ENCODE results near the gene SPG11. TPM values are rescaled to one million over a fixed set of nuclear protein-coding genes. Genes with fewer than 3 reads are reported as not detected.
"Not testable (repeated sequence)": the region's sequence is repeated elsewhere in the genome, so short reads cannot be mapped to it uniquely, and the experiment has no call there.

The SPG11 gene
- total RNA-seq, 1 donor from 2014 or later, result 59.2 TPM

DNA sequence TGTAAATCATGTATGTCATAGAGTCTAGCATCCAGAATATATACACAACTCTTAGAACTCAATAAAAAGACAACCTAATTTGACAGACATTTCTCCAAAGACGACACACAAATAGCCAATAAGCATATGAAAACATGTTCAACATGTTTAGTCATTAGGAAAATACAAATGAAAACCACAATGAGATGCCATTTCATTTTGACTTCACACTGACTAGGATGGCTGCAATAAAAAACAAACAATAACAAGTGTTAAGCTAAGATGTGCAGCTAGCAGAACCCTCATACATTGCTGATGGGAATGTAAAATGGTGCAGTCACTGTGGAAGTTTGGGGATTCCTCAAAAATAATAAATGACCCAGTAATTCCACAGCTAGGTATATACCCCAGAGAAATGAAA lies 16.4 kb downstream of the SPG11 start:
- TF ChIP-seq, protein P1, sequence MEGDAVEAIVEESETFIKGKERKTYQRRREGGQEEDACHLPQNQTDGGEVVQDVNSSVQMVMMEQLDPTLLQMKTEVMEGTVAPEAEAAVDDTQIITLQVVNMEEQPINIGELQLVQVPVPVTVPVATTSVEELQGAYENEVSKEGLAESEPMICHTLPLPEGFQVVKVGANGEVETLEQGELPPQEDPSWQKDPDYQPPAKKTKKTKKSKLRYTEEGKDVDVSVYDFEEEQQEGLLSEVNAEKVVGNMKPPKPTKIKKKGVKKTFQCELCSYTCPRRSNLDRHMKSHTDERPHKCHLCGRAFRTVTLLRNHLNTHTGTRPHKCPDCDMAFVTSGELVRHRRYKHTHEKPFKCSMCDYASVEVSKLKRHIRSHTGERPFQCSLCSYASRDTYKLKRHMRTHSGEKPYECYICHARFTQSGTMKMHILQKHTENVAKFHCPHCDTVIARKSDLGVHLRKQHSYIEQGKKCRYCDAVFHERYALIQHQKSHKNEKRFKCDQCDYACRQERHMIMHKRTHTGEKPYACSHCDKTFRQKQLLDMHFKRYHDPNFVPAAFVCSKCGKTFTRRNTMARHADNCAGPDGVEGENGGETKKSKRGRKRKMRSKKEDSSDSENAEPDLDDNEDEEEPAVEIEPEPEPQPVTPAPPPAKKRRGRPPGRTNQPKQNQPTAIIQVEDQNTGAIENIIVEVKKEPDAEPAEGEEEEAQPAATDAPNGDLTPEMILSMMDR (IDR thresholded peaks at IDR 0.05; ENCODE audit: partially characterized antibody, unreplicated experiment), result no peak
- no peak overlapping the region for H3K4me3 Mint-ChIP-seq (ENCODE audit: unreplicated experiment)
- H3K4me1 Mint-ChIP-seq (ENCODE audit: low read depth, unreplicated experiment), result no peaks in the 10 kb centered on the region
- no peaks in the 10 kb centered on the region for H3K27me3 Mint-ChIP-seq (ENCODE audit: unreplicated experiment)
- no peak overlapping the region for H3K27ac Mint-ChIP-seq (ENCODE audit: unreplicated experiment)
- H3K36me3 Mint-ChIP-seq (ENCODE audit: unreplicated experiment), result peaks cover 18% of the 10 kb centered on the region
- peaks cover 2% of the 10 kb centered on the region for H3K9me3 Mint-ChIP-seq (ENCODE audit: unreplicated experiment)
- no peak for DNase-seq

DNA sequence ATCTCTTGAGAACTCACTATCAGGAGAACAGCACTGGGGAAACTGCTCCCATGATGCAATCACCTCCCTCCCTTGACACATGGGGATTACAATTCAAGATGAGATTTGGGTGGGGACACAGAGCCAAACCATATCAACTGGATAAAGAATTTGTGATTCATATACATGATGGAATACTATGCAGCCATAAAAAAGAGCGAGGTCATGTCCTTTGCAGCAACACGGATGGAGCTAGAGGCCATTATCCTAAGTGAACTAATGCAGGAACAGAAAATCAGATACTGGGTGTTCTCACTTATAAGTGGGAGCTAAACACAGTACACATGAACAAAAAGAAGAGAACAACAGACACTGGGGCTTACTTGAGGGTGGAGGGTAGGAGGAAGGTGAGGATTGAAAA lies 17.0 kb downstream of the SPG11 start:
- no peak for DNase-seq
- H3K27me3 Mint-ChIP-seq (ENCODE audit: unreplicated experiment), result no peaks in the 10 kb centered on the region
- H3K4me1 Mint-ChIP-seq (ENCODE audit: low read depth, unreplicated experiment), result no peaks in the 10 kb centered on the region
- no peak overlapping the region for H3K4me3 Mint-ChIP-seq (ENCODE audit: unreplicated experiment)
- no peak overlapping the region for H3K27ac Mint-ChIP-seq (ENCODE audit: unreplicated experiment)
- H3K9me3 Mint-ChIP-seq (ENCODE audit: unreplicated experiment), result peaks cover 2% of the 10 kb centered on the region
- peaks cover 18% of the 10 kb centered on the region for H3K36me3 Mint-ChIP-seq (ENCODE audit: unreplicated experiment)
- TF ChIP-seq, protein P1 (IDR thresholded peaks at IDR 0.05; ENCODE audit: partially characterized antibody, unreplicated experiment), result no peak

DNA sequence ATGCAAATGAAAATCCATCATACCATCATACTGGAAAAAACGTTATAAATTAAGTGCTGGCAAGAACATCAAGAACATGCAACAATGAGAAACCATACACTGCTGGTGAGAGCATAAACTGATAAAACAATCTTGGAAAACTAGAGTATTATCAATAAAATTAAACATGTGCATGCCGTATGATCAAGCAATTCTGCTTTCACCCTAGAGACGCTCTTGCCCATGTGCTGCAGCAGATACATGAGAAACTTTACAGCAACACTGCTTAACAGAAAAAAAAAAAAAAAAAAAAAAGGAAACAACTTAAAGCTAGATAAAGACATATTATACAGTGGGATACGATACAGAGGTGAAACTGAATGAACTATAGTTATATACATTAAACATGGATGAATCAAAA lies 21.8 kb downstream of the SPG11 start:
- peaks cover 18% of the 10 kb centered on the region for H3K36me3 Mint-ChIP-seq (ENCODE audit: unreplicated experiment)
- no peaks in the 10 kb centered on the region for H3K4me1 Mint-ChIP-seq (ENCODE audit: low read depth, unreplicated experiment)
- H3K4me3 Mint-ChIP-seq (ENCODE audit: unreplicated experiment), result no peak overlapping the region
- H3K27ac Mint-ChIP-seq (ENCODE audit: unreplicated experiment), result no peak overlapping the region
- TF ChIP-seq, protein P1 (IDR thresholded peaks at IDR 0.05; ENCODE audit: partially characterized antibody, unreplicated experiment), result no peak
- H3K27me3 Mint-ChIP-seq (ENCODE audit: unreplicated experiment), result no peaks in the 10 kb centered on the region
- no peak for DNase-seq
- peaks cover 2% of the 10 kb centered on the region for H3K9me3 Mint-ChIP-seq (ENCODE audit: unreplicated experiment)

DNA sequence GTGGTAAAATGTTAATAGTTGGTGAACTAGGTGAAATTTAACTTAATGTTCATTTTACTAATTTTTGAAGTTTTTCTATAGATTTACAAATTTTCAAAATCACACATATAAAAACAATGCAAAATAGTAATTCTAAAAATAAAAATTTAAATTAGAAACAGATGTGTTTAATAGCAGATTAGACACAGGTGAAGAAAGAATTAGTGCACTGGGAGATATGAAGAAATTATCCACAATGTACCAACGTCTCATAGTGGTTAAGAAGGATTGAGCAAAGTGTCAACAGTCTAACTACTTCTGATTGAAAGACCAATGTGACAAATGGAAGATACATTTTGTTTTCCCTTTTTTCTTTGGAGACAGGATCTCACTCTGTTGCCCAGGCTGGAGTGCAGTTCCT lies 26.5 kb downstream of the SPG11 start:
- TF ChIP-seq, protein P1 (IDR thresholded peaks at IDR 0.05; ENCODE audit: partially characterized antibody, unreplicated experiment), result no peak
- no peak for DNase-seq
- no peaks in the 10 kb centered on the region for H3K9me3 Mint-ChIP-seq (ENCODE audit: unreplicated experiment)
- no peak overlapping the region for H3K27ac Mint-ChIP-seq (ENCODE audit: unreplicated experiment)
- H3K27me3 Mint-ChIP-seq (ENCODE audit: unreplicated experiment), result peaks cover 2% of the 10 kb centered on the region
- no peak overlapping the region for H3K4me3 Mint-ChIP-seq (ENCODE audit: unreplicated experiment)
- H3K36me3 Mint-ChIP-seq (ENCODE audit: unreplicated experiment), result no peaks in the 10 kb centered on the region
- no peaks in the 10 kb centered on the region for H3K4me1 Mint-ChIP-seq (ENCODE audit: low read depth, unreplicated experiment)

DNA sequence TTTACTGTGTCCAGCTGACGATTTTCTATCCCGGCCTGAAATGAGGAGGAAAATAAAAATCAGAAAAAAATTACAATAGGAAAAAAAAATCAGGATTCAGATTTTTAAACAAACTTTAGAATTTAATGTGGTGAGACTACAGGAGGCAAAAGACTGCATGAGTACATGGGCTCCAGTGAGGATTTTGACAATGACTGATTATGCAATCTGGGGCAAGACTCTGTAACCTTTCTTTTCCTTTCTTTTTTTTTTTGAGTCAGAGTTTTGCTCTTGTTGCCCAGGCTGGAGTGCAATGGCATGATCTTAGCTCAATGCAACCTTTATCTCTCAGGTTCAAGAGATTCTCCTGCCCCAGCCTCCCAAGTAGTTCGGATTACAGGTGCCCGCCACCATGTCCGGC lies 29.9 kb downstream of the SPG11 start:
- no peaks in the 10 kb centered on the region for H3K4me1 Mint-ChIP-seq (ENCODE audit: low read depth, unreplicated experiment)
- H3K27me3 Mint-ChIP-seq (ENCODE audit: unreplicated experiment), result peaks cover 2% of the 10 kb centered on the region
- peaks cover 5% of the 10 kb centered on the region for H3K36me3 Mint-ChIP-seq (ENCODE audit: unreplicated experiment)
- TF ChIP-seq, protein P1 (IDR thresholded peaks at IDR 0.05; ENCODE audit: partially characterized antibody, unreplicated experiment), result no peak
- DNase-seq, result no peak
- H3K27ac Mint-ChIP-seq (ENCODE audit: unreplicated experiment), result no peak overlapping the region
- H3K9me3 Mint-ChIP-seq (ENCODE audit: unreplicated experiment), result no peaks in the 10 kb centered on the region
- H3K4me3 Mint-ChIP-seq (ENCODE audit: unreplicated experiment), result no peak overlapping the region

DNA sequence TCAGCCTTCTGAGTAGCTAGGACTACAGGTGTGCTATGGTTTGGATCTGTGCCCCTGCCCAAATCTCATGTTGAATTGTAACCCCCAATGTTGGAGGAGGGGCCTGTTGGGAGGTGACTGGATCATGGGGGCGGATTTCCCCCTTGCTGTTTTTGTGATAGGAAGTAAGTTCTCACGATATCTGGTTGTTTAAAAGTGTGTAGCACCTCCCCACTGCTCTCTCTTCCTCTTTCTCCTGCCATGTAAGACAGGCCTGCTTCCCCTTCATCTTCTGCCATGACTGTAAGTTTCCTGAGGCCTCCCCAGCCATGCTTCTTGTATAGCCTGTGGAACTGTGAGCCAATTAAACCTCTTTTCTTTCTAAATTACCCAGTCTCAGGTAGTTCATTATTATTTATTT lies 38.2 kb downstream of the SPG11 start:
- not testable (repeated sequence) for H3K27me3 Mint-ChIP-seq (ENCODE audit: unreplicated experiment); H3K36me3 Mint-ChIP-seq (ENCODE audit: unreplicated experiment); H3K9me3 Mint-ChIP-seq (ENCODE audit: unreplicated experiment); H3K27ac Mint-ChIP-seq (ENCODE audit: unreplicated experiment); DNase-seq; H3K4me3 Mint-ChIP-seq (ENCODE audit: unreplicated experiment); H3K4me1 Mint-ChIP-seq (ENCODE audit: low read depth, unreplicated experiment)

Data from glutamatergic neuron (in vitro differentiated cells).